Mesothelial cell of epicardium (in vitro differentiated cells): ENCODE data around the gene ANXA2. TPM values are rescaled to one million over a fixed set of nuclear protein-coding genes. Genes with fewer than 3 reads are reported as not detected.

ENCODE experiments used
- DNase-seq, 2 experiments: peaks; one replicate each; pipeline ENCODE4 v3.0.0; 2021; ENCODE audit warnings: low spot score in 2 of 2; ENCODE audit not compliant: unreplicated experiment in 2 of 2
- H3K27ac Mint-ChIP-seq: 2 replicates; pipeline ENCODE4 v1.8.0; 2021; ENCODE audit warnings: mixed read lengths
- H3K27me3 Mint-ChIP-seq: 2 replicates; pipeline ENCODE4 v1.8.0; 2021; ENCODE audit warnings: low read depth, mixed read lengths
- H3K36me3 Mint-ChIP-seq: 2 replicates; pipeline ENCODE4 v1.8.0; 2021; ENCODE audit warnings: mixed read lengths
- H3K4me1 Mint-ChIP-seq: 2 replicates; pipeline ENCODE4 v1.8.0; 2021; ENCODE audit warnings: mixed read lengths
- H3K4me3 Mint-ChIP-seq: 2 replicates; pipeline ENCODE4 v1.8.0; 2021; ENCODE audit warnings: mild to moderate bottlenecking, moderate library complexity, mixed read lengths
- H3K9me3 Mint-ChIP-seq: 2 replicates; pipeline ENCODE4 v1.8.0; 2021; ENCODE audit warnings: mixed read lengths
- total RNA-seq: library from RNA; stranded (reverse); gene quantifications from 3 replicates; pipeline ENCODE4 v1.2.1, GENCODE V29; 2021
- TF ChIP-seq, protein P1 (sequence below): fragments of 200-600 bp; sonication (generic); IDR thresholded peaks from one replicate; pipeline ENCODE4 v1.5.0; 2021; ENCODE audit warnings: antibody characterized with exemption; ENCODE audit not compliant: unreplicated experiment

Gene ANXA2
- total RNA-seq, 1 donor from 2014 or later: 1,040 TPM

DNA sequence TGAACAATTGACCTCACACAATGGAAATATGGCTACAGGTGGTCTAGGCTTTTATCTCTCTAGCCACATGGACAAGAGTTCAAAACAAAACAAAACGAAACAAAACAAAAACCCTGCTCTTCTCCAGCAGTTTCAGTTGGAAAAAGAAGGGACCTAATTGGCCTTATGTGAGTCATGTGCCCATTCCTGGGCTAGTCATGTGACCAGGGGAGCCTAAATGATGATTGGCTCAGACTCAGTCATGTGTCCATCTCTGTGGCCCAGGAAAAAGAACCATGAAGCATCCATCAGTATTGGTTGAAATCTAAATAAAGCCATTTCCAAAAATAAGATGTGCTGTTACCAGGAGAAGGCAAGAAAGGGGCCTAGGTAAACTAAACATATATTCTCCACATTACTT lies 96.8 kb downstream of the ANXA2 start:
- Mint-ChIP-seq H3K9me3 (peaks cover 17% of the 10 kb centered on the region), H3K4me1 (peaks cover 7% of the 10 kb centered on the region), H3K27ac (no peak overlapping the region), H3K4me3 (no peak overlapping the region), H3K36me3 (no peaks in the 10 kb centered on the region), H3K27me3 (peaks cover 21% of the 10 kb centered on the region)
- DNase-seq: no peak
- TF ChIP-seq, protein P1, sequence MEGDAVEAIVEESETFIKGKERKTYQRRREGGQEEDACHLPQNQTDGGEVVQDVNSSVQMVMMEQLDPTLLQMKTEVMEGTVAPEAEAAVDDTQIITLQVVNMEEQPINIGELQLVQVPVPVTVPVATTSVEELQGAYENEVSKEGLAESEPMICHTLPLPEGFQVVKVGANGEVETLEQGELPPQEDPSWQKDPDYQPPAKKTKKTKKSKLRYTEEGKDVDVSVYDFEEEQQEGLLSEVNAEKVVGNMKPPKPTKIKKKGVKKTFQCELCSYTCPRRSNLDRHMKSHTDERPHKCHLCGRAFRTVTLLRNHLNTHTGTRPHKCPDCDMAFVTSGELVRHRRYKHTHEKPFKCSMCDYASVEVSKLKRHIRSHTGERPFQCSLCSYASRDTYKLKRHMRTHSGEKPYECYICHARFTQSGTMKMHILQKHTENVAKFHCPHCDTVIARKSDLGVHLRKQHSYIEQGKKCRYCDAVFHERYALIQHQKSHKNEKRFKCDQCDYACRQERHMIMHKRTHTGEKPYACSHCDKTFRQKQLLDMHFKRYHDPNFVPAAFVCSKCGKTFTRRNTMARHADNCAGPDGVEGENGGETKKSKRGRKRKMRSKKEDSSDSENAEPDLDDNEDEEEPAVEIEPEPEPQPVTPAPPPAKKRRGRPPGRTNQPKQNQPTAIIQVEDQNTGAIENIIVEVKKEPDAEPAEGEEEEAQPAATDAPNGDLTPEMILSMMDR: no peak

DNA sequence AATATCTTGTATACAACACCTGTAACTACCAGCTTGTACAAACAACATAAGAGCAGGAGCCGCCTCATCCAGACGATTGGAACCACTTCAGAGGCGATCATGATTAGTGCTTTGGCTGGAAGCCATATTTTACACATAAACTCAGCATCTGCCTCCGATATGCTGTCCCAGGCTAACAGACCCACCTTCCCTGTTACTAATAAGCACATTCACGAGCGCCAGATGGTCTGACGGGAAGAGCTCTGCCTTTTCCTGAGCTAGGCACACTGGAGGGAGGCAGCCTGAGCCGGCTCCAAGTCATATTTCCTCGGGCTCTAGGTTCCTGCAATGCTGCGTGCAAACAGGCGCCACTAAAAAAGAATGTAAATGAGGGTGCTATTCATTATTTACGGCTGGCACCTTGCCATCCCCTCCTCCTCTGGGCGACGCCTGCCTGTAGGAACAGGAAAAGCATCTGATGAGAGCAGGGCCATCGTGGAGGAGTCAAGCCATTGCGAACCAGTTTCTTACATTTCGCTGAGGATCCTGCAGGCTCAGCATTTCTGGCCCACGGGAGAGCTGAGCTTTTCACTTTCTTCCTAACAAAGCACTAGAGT lies 98.2 kb downstream of the ANXA2 start:
- Mint-ChIP-seq H3K4me1 (peaks cover 7% of the 10 kb centered on the region), H3K36me3 (no peaks in the 10 kb centered on the region), H3K4me3 (no peak overlapping the region), H3K27ac (peak overlapping the region; percentile 34), H3K9me3 (peaks cover 21% of the 10 kb centered on the region), H3K27me3 (peaks cover 15% of the 10 kb centered on the region)
- DNase-seq: peak in 1 of 2 experiments; percentile 47
- TF ChIP-seq, protein P1: no peak

Other genes starting within 250 kb of the ANXA2 start
- gene ICE2, start 81.2 kb upstream of the ANXA2 start, total RNA-seq: 67.2 to 72.4 TPM (median 67.2 TPM) in 3 replicates